Retina (tissue), 1 donor: Measurements from ENCODE around the gene WDR76.
"Not testable (repeated sequence)": the region's sequence is repeated elsewhere in the genome, so short reads cannot be mapped to it uniquely, and the experiment has no call there.

Source experiments
- DNase-seq: peaks from one replicate; pipeline ENCODE4 v3.0.0-alpha.2; 2016

The WDR76 gene

DNA sequence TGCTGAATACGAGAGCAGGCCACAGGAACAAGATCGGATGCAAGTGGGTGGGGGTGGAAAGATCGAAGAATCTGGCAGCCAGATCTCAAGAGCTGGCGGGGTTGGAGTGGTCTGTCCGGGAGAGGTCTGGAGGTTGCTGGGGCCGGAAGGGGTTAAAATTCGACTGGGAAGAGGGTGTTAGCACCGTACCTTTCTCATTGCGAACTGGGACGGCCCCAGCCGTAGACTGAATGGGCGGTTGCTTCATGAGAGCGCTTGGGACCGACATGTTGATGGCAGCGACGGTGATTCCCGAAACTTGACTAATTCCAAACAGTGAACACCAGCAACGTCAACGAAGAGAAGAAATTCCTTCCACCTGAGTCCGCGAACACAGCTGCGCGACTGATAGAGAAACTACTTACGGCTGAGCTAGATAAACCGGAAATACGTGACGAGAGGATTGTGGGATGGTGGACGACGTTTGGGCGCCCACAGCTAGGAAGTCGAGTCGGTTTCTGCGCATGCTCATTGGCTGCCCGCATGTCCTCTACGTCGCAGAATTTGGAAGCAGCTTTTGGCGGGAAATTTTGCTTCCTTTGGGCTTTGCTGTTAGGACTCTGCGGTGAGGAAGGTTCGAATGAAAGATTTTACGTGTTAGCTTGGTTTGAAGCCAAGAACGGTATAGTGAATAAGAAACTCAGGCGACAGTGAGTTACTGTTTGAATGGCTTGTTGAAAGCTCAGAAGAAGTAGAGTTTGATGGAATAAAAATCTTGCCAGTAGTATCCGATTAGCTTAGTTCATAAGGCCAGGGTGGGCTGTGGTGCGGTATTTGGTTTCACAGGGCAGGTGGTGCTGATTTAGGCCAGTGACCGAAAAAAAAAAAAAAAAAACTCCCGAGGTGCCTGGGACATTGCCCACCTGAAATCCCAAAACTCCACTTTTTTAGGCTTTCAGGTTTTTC, 2.2 kb upstream of the WDR76 start, which contains the start of gene MFAP1:
Gene MFAP1 (minus strand): TSS at position 389 of the 945 bp plus-strand sequence. CDS start 121 bp downstream, at position 268.
- DNase-seq, result peak; percentile 94

DNA sequence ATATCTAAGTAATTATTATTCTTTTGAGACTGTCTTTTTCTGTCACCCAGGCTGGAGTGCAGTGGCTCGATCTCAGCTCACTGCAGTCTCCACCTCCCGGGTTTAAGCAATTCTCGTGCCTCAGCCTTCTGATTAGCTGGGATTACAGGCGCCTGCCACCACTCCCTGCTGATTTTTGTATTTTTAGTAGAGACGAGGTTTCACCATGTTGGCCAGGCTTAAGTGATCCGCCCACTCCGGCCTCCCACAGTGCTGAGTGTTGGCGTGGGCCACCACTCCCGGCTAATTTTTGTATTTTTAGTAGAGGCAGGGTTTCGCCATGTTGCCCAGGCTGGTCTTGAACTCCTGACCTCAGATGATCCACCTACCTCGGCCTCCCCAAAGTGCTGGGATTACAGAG, 1.5 kb upstream of the WDR76 start:
- DNase-seq, result not testable (repeated sequence)

GRCh38 chr15:43826029-43826507, 734 bp upstream of the WDR76 start:
- DNase-seq, result no peak

- peak; percentile 2 for DNase-seq
Measured at GRCh38 chr15:43828061-43828657, 1.4 kb downstream of the WDR76 start.

GRCh38 chr15:43829951-43830540, 3.2 kb downstream of the WDR76 start:
- not testable (repeated sequence) for DNase-seq

DNA sequence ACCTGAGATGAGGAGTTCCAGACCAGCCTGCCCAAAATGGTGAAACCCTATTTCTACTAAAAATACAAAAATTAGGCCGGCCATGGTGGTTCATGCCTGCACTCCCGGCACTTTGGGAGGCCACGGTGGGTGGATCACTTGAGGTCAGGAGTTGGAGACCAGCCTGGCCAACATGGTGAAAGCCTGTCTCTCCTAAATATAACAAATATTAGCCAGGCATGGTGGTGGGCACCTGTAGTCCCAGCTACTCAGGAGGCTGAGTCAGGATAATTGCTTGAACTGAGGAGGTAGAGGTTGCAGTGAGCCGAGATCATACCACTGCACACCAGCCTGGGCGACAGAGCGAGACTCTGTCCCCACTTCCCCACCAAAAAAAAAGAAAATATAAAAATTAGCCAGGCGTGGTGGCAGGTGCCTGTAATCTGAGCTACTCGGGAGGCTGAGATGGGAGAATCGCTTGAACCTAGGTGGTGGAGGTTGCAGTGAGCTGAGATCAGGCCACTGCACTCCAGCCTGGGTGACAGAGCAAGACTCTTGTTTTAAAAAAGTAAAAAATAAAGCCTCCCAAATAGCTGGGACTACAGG, 4.0 kb downstream of the WDR76 start:
- not testable (repeated sequence) for DNase-seq

DNA sequence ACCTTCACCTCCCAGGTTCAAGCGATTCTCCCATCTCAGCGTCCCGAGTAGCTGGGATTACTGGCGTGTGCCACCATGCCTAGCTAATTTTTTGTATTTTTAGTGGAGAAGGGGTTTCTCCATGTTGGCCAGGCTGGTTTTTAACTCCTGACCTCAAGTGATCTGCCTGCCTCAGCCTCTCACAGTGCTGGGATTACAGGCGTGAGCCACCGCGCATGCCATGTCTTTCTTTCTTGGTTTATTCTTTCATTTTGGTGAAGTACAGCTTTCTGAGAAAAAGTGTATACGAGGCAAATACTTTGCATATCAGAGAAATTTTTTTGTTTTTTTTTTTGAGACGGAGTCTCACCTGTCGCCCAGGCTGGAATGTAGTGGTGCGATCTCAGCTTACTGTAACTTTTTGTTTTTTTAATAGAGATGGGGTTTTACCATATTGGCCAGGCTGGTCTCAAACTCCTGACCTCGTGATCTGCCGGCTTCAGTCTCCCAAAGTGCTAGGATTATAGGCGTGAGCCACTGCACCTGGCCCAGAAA, 4.8 kb downstream of the WDR76 start:
- DNase-seq, result not testable (repeated sequence)

DNA sequence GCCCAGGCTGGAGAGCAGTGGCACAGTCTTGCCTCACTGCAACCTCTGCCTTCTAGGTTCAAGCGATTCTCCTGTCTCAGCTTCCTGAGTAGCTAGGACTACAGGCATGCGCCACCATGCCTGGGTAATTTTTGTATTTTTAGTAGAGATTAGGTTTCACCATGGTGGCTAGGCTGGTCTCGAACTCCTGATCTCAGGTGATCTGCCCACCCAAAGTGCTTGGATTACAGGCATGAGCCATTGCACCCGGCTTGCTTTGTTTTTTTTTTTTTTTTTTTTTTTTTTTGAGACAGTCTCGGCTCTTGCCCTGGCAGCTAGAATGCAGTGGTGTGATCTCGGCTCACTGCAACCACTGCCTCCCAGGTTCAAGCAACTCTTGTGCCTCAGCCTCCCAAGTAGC, 5.7 kb downstream of the WDR76 start:
- DNase-seq, result not testable (repeated sequence)

- no peak for DNase-seq
Measured at GRCh38 chr15:43845421-43845820, 18.6 kb downstream of the WDR76 start.

DNA sequence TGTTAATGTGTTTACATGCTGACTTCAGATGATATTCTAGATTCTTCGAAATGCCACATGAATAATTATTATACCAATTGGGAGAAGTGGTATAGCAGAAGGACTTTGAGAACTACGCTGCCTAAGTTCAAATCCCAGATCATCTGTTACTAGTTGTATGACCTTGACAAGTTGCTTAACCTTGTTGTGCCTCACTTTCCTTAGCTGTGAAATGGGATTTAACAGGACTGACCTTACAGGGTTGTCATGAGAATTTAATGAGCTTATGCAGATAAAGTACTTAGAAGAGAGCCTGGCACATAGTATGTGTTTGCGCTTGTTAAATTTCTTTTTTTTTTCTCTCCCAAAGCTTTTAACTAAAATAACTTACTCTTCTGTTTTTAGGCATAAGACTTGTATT, 24.4 kb downstream of the WDR76 start:
- no peak for DNase-seq

DNA sequence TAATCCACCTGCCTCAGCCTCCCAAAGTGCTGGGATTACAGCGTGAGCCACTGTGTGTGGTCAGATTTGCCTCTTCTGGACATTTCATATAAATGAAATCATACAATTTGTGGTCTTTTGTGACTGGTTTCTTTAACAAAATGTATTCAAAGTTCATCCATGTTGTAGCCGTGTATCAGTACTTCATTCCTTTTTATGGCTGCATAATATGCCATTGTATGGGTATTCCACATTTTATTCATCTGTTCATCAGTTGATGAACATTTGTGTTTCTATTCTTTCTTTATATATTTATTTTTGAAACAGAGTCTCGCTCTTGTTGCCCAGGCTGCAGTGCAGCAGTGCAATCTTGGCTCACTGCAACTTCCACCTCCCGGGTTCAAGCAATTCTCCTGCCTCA, 25.8 kb downstream of the WDR76 start:
- no peak for DNase-seq

DNA sequence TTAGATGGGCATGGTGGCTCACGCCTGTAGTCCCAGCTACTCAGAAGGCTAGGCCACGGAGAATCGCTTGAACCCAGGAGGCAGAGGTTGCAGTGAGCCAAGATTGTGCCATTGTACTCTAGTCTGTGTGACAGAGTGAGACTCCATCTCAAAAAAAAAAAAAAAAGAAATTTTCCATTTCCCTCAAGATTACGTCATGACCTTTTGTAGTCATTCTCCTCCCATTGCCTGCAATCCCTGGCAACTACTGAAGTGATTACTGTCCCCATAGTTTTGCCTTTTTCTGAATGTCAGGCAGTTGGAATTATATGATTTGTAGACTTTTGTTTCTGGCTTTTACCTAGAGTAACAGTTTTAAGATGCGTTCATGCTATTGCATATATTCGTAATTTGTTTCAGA, 28.0 kb downstream of the WDR76 start:
- no peak for DNase-seq

DNA sequence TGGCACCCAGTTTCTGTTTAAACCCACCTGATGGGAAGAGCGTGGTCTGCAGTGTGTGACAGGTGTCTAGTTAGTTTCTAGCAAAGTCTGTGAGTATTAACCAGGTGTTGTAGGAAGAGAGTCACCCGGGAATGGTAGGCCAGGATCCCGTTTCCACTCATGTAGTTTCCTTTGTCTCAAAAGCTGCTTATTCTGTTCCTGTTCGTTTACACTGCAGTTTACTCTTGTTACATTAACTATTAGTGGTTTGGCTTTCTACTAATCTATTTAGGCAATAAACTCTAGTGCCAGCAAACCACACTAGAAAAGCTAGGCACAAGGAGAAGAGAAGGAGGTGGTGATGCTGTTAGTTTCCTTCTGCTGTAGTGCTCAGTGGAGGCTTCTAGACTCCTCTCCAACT, 32.7 kb downstream of the WDR76 start:
- DNase-seq, result no peak

DNA sequence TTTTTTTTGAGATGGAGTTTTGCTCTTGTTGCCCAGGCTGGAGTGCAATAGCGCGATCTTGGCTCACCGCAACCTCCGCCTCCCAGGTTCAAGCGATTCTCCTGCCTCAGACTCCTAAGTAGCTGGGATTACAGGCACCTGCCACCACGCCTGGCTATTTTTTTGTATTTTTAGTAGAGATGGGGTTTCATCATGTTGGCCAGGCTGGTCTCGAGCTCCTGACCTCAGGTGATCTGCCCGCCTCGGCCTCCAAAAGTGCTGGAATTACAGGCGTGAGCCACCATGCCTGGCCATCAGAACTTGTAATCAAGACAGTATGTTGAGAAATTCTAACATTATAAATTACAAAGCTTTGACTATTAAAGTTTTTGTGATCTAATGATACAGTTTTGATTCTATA, 39.8 kb downstream of the WDR76 start:
- DNase-seq, result not testable (repeated sequence)

DNA sequence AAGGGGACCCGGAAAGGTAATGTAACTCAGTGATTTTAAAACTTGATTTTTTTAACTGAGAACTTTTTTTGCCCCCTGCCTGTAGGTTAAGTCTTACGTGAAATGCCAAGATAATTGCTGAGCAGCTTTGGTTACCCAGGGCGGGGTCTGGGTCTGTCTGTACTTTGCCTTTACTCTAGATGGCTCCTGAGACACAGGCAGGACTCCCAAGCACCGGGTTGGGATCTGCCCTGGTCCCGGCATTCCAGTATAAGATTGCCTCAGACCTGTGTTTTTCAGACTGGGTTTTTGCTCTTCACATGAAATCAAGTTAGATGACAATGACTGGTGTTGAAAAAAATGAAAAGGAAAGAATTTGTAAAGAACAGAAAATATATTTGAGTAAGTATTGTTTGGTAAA, 40.3 kb downstream of the WDR76 start:
- no peak for DNase-seq

- DNase-seq, result no peak
Measured at GRCh38 chr15:43868406-43868805, 41.6 kb downstream of the WDR76 start.

GRCh38 chr15:43871835-43872234, 45.0 kb downstream of the WDR76 start:
- no peak for DNase-seq

DNA sequence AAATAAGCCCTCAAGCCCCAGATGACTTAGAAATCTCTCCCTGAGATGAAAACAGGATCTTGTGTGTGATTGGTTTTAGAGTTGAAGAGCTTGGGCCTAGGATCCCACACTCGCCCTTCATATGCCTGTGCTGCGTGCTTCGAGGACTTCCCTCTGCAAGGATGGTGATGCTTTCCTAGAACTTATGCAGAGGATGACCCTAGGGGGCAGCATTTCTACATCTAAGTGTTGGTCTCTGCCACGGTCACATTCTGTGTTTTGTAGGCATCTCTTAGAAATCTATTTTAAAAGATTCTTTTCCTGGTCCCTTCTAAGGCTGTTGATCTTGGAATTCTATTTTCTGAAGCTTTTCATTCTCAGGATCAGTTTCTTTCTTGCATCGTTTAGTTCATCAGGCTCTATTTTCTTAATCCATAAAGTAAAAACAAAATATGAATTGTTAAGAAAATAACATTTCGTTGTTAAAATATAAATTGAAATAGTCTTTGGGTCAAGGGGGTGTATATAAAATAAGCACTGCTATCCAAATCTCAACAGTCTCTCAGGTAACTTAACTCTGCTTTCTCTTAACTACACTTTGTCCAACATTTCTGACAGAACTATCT, 45.7 kb downstream of the WDR76 start:
- DNase-seq, result peak; percentile 32

DNA sequence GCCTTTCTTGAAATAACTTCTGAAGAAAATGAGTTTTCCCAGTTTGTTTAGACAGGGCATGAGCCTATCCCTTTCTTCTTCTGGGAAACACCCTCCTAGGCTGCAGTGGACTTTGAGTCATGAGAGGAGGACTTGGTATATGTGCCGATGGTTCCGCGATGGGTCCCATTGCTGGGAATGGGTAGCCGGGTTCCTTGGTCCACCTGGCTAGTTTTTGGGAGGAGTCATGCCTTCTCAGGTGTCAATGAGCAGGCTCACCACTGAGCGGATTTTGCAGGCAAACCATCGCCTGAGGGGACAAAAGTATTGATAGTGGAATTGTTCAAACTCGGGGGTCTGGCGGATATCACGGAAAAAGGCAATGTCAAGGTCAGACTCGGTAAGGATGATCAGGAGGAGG, 46.8 kb downstream of the WDR76 start:
- DNase-seq, result no peak

- no peak for DNase-seq
Measured at GRCh38 chr15:43876872-43877271, 50.1 kb downstream of the WDR76 start.

DNA sequence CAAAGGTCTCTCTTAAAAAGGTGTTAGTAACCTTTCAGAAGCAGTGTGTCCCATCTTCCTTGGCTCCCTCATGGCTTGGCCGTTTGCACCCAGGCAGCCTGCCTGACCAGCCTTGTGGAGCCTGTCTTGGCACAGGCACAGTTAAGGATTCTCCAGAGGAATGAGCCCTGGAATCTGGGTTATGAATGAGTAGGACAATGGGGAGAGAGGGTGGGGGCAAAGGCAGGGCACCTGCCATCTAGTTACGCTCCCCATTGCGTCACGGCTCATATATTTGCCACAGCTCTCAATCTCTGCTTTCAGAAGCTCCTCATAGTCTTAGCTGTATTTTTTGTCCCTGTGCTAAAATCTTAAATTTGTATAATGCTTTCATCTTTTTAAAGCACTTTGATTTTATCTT, 50.6 kb downstream of the WDR76 start:
- no peak for DNase-seq

DNA sequence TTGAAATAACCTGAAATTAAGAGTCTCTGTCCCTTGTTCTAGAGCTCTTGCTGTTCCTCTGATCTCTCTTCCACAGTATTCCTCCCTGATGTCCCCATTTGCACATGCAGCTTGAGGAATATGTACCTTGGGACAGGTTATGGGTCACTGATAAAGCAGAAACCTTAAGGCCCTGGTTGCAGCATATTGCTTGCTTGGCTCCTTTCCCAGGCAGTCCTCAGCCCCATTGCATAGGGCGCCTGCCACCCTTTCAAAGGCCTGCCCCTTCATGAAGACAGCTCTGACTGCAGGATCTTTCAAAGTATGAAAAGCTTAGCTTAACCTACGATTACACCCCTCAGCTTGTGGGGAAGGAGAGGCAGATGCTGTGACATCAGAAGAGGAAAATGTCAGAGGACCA, 51.6 kb downstream of the WDR76 start:
- no peak for DNase-seq
